CD4-positive, alpha-beta T cell (primary cell): ENCODE data around the gene CLRN3. TPM values are rescaled to one million over a fixed set of nuclear protein-coding genes. Genes with fewer than 3 reads are reported as not detected.

Experiments used
- ATAC-seq: fragments of 200-7000 bp; cut with Tn5 transposase; one replicate; pipeline ENCODE4 v1.10.0; 2022; ENCODE audit warnings: mild to moderate bottlenecking; ENCODE audit not compliant: poor library complexity
- CTCF ChIA-PET: fragments of 350-600 bp; sonication (Branson Sonifier 250); formaldehyde crosslinking; loops from one replicate; lab custom pipeline; 2021; ENCODE audit warnings: antibody characterized with exemption, inconsistent platforms; lab: Charles Lee
- POLR2A ChIA-PET: fragments of 350-600 bp; sonication (Branson Sonifier 250); formaldehyde crosslinking; loops from one replicate; lab custom pipeline; 2021; ENCODE audit warnings: antibody characterized with exemption, inconsistent platforms; lab: Charles Lee
- DNase-seq, 14 experiments: peaks; one replicate each; pipeline ENCODE4 v3.0.0-alpha.2; 2013 to 2020; ENCODE audit warnings: mixed read lengths in 2 of 14
- H3K27ac ChIP-seq, 2 donors: one replicate each; pipeline versions ENCODE4 v1.5.1 to v1.7.0; 2013; ENCODE audit warnings: low read length in 2 of 2, low read depth in 1 of 2, mild to moderate bottlenecking in 1 of 2
- H3K27me3 ChIP-seq, 2 experiments: 1 replicate in 1 of 2; 2 replicates in 1 of 2; pipeline versions ENCODE4 v1.6.1 to v1.7.0; 2013; ENCODE audit warnings: low read length in 2 of 2, control low read depth in 1 of 2, mild to moderate bottlenecking in 1 of 2, moderate library complexity in 1 of 2; ENCODE audit not compliant: insufficient read depth in 2 of 2, control insufficient read depth in 1 of 2
- H3K36me3 ChIP-seq: one replicate; pipeline ENCODE4 v1.6.1; 2013; ENCODE audit warnings: low read length, control low read depth; ENCODE audit not compliant: insufficient read depth
- H3K4me1 ChIP-seq: one replicate; pipeline ENCODE4 v1.6.1; 2013; ENCODE audit warnings: low read length, control low read depth; ENCODE audit not compliant: insufficient read depth
- H3K4me3 ChIP-seq: one replicate; pipeline ENCODE4 v1.5.1; 2013; ENCODE audit warnings: mild to moderate bottlenecking, low read length, moderate library complexity
- H3K9me3 ChIP-seq, 2 experiments: 1 replicate in 1 of 2; 2 replicates in 1 of 2; pipeline versions ENCODE4 v1.6.1 to v1.7.0; 2013; ENCODE audit warnings: low read length in 2 of 2, mild to moderate bottlenecking in 2 of 2, control low read depth in 1 of 2, moderate library complexity in 1 of 2; ENCODE audit not compliant: control insufficient read depth in 1 of 2, insufficient read depth in 1 of 2
- H3K27ac Mint-ChIP-seq: one replicate; pipeline ENCODE4 v1.8.0; 2020; ENCODE audit warnings: mixed read lengths
- H3K27me3 Mint-ChIP-seq: one replicate; pipeline ENCODE4 v1.8.0; 2021; ENCODE audit warnings: mixed read lengths
- H3K36me3 Mint-ChIP-seq: one replicate; pipeline ENCODE4 v1.8.0; 2021; ENCODE audit warnings: low read depth, mixed read lengths
- H3K4me1 Mint-ChIP-seq: one replicate; pipeline ENCODE4 v1.8.0; 2021; ENCODE audit warnings: low read depth, mixed read lengths
- H3K4me3 Mint-ChIP-seq: one replicate; pipeline ENCODE4 v1.8.0; 2020; ENCODE audit warnings: mild to moderate bottlenecking, mixed read lengths
- H3K9me3 Mint-ChIP-seq: one replicate; pipeline ENCODE4 v1.8.0; 2020; ENCODE audit warnings: mixed read lengths
- CTCF ChIP-seq: fragments of 200-600 bp; IDR thresholded peaks from one replicate; pipeline ENCODE4 v1.8.0; 2022; ENCODE audit warnings: antibody characterized with exemption, mild to moderate bottlenecking
- intact Hi-C, 2 experiments: fragments of 100-400 bp; cut with DNase I in 1 of 2; cut with micrococcal nuclease in 1 of 2; formaldehyde crosslinking; loops; one replicate each; pipeline versions ENCODE4 v1.15.1 to v1.9.0; 2023 to 2025; cut with DNase I, micrococcal nuclease
- total RNA-seq, 174 experiments: library from RNA in 2 of 174; stranded (reverse) in 2 of 174; gene quantifications; one replicate each; pipeline ENCODE4 v1.2.3 and lab custom pipeline; 2021 to 2026

CLRN3 gene
- total RNA-seq, 2 experiments from 2014 or later = not detected

- DNase-seq (no peak), ATAC-seq (no peak)
- no peak overlapping the region for H3K27ac Mint-ChIP-seq
- intact Hi-C loops = no loop called here
- ChIA-PET POLR2A (no interaction called here), CTCF (no interaction called here)
- H3K36me3 Mint-ChIP-seq = no peaks in the 10 kb centered on the region
- H3K4me1 Mint-ChIP-seq = no peaks in the 10 kb centered on the region
- Histone ChIP-seq H3K4me3 (no peak overlapping the region), H3K27me3 (no peaks in the 10 kb centered on the region), H3K27ac (no peak overlapping the region), H3K4me1 (no peaks in the 10 kb centered on the region), H3K9me3 (peaks cover 0 to 6% of the 10 kb centered on the region in 2 experiments), H3K36me3 (no peaks in the 10 kb centered on the region)
- no peaks in the 10 kb centered on the region for H3K9me3 Mint-ChIP-seq
- peaks cover 14% of the 10 kb centered on the region for H3K27me3 Mint-ChIP-seq
- H3K4me3 Mint-ChIP-seq = no peak overlapping the region
- TF ChIP-seq CTCF = no peak
These were observed 41.6 kb upstream of the CLRN3 start for GRCh38 chr10:127934383-127934782.

GRCh38 chr10:127933271-127933670 is 40.5 kb upstream of the CLRN3 start:
- no peak for ATAC-seq
- H3K4me1 Mint-ChIP-seq = no peaks in the 10 kb centered on the region
- no peaks in the 10 kb centered on the region for H3K36me3 ChIP-seq
- ChIA-PET CTCF (interaction anchor here (0.6 kb wide), 1 partner anchor 153 kb away, joined by 4 read pairs; no protein-coding TSS in a partner anchor), POLR2A (no interaction called here)
- TF ChIP-seq CTCF = no peak
- no peak overlapping the region for H3K4me3 ChIP-seq
- H3K27ac ChIP-seq = no peak overlapping the region
- H3K4me1 ChIP-seq = no peaks in the 10 kb centered on the region
- no peak overlapping the region for H3K27ac Mint-ChIP-seq
- peaks cover 0 to 6% of the 10 kb centered on the region in 2 experiments for H3K9me3 ChIP-seq
- H3K27me3 Mint-ChIP-seq = peaks cover 14% of the 10 kb centered on the region
- no peaks in the 10 kb centered on the region for H3K36me3 Mint-ChIP-seq
- DNase-seq = no peak
- H3K9me3 Mint-ChIP-seq = no peaks in the 10 kb centered on the region
- no peak overlapping the region for H3K4me3 Mint-ChIP-seq
- intact Hi-C loops = no loop called here
- no peaks in the 10 kb centered on the region for H3K27me3 ChIP-seq

GRCh38 chr10:127932521-127933270 is 40.0 kb upstream of the CLRN3 start:
- ChIA-PET POLR2A (no interaction called here), CTCF (no interaction called here)
- H3K4me1 Mint-ChIP-seq = no peaks in the 10 kb centered on the region
- Histone ChIP-seq H3K4me1 (no peaks in the 10 kb centered on the region), H3K4me3 (no peak overlapping the region), H3K27ac (no peak overlapping the region), H3K9me3 (peaks cover 0 to 6% of the 10 kb centered on the region in 2 experiments), H3K36me3 (no peaks in the 10 kb centered on the region), H3K27me3 (no peaks in the 10 kb centered on the region)
- no peaks in the 10 kb centered on the region for H3K36me3 Mint-ChIP-seq
- intact Hi-C loops = no loop called here
- DNase-seq (no peak), ATAC-seq (no peak)
- H3K9me3 Mint-ChIP-seq = no peaks in the 10 kb centered on the region
- peaks cover 9% of the 10 kb centered on the region for H3K27me3 Mint-ChIP-seq
- TF ChIP-seq CTCF = no peak
- H3K4me3 Mint-ChIP-seq = no peak overlapping the region
- H3K27ac Mint-ChIP-seq = no peak overlapping the region
